WTC11 (cell line): ENCODE results near the gene NRXN3. TPM values are rescaled to one million over a fixed set of nuclear protein-coding genes. Genes with fewer than 3 reads are reported as not detected.
A peak's percentile ranks its signal among the peaks of the same experiment; 100 is the strongest.

Experiments
- ATAC-seq: fragments of 200-7000 bp; cut with Tn5 transposase; 2 replicates; pipeline ENCODE4 v1.10.0; 2021; ENCODE audit warnings: mild to moderate bottlenecking, moderate library complexity
- CTCF ChIA-PET: fragments of 300-600 bp; sonication (Branson Sonifier 250); formaldehyde crosslinking; loops from one replicate; lab custom pipeline; 2021; ENCODE audit warnings: antibody characterized with exemption; lab: Charles Lee
- POLR2A ChIA-PET: fragments of 350-600 bp; sonication (Branson Sonifier 250); formaldehyde crosslinking; loops from one replicate; lab custom pipeline; 2021; ENCODE audit warnings: antibody characterized with exemption; lab: Charles Lee
- DNase-seq: peaks from one replicate; pipeline ENCODE4 v3.0.0; 2021; ENCODE audit warnings: low spot score
- H3K27ac Mint-ChIP-seq: 2 replicates; pipeline ENCODE4 v1.8.0; 2021; ENCODE audit warnings: mixed read lengths
- H3K27me3 Mint-ChIP-seq: 2 replicates; pipeline ENCODE4 v1.8.0; 2021; ENCODE audit warnings: low read depth, mild to moderate bottlenecking, moderate library complexity, mixed read lengths
- H3K36me3 Mint-ChIP-seq: 2 replicates; pipeline ENCODE4 v1.8.0; 2021; ENCODE audit warnings: mixed read lengths
- H3K4me1 Mint-ChIP-seq: 2 replicates; pipeline ENCODE4 v1.8.0; 2022; ENCODE audit warnings: mixed read lengths
- H3K4me3 Mint-ChIP-seq: 2 replicates; pipeline ENCODE4 v1.8.0; 2021; ENCODE audit warnings: mild to moderate bottlenecking, moderate library complexity, mixed read lengths
- H3K9me3 Mint-ChIP-seq: 2 replicates; pipeline ENCODE4 v1.8.0; 2021; ENCODE audit warnings: mixed read lengths
- AR ChIP-seq: fragments of 250-450 bp; sonication (Bioruptor Pico); IDR thresholded peaks from 2 replicates; pipeline ENCODE4 v1.9.0; 2021; ENCODE audit warnings: mild to moderate bottlenecking
- ARID4B ChIP-seq: sonication (generic); formaldehyde crosslinking; IDR thresholded peaks from 2 replicates; pipeline ENCODE4 v1.8.0; 2023; ENCODE audit warnings: missing genetic modification reagents, mild to moderate bottlenecking, borderline replicate concordance
- ATF6 ChIP-seq: sonication (generic); formaldehyde crosslinking; IDR thresholded peaks from 2 replicates; pipeline ENCODE4 v1.8.1; 2023; ENCODE audit warnings: mild to moderate bottlenecking, missing genetic modification reagents
- CTCF ChIP-seq: fragments of 200-600 bp; IDR thresholded peaks from 2 replicates; pipeline ENCODE4 v1.8.0; 2022; ENCODE audit warnings: antibody characterized with exemption
- EMX1 ChIP-seq: fragments of 250-450 bp; sonication (Bioruptor Pico); IDR thresholded peaks from 2 replicates; pipeline ENCODE4 v1.8.0; 2021; ENCODE audit warnings: mild to moderate bottlenecking
- GABPB1 ChIP-seq: sonication (generic); formaldehyde crosslinking; IDR thresholded peaks from 2 replicates; pipeline ENCODE4 v1.8.1; 2023; ENCODE audit warnings: mild to moderate bottlenecking, missing genetic modification reagents
- GRHL2 ChIP-seq: fragments of 250-450 bp; sonication (Bioruptor Pico); IDR thresholded peaks from 2 replicates; pipeline ENCODE4 v1.8.0; 2022; ENCODE audit warnings: mild to moderate bottlenecking, moderate library complexity; ENCODE audit not compliant: insufficient replicate concordance, severe bottlenecking
- MLX ChIP-seq: sonication (generic); formaldehyde crosslinking; IDR thresholded peaks from 2 replicates; pipeline ENCODE4 v1.8.1; 2023; ENCODE audit warnings: mild to moderate bottlenecking, missing genetic modification reagents, moderate library complexity
- NFATC4 ChIP-seq: fragments of 250-450 bp; sonication (Bioruptor Pico); IDR thresholded peaks from 2 replicates; pipeline ENCODE4 v1.9.0; 2021; ENCODE audit warnings: mild to moderate bottlenecking
- RORB ChIP-seq: fragments of 250-450 bp; sonication (Bioruptor Pico); IDR thresholded peaks from 2 replicates; pipeline ENCODE4 v1.9.0; 2021; ENCODE audit warnings: mild to moderate bottlenecking
- SOX15 ChIP-seq: fragments of 250-450 bp; sonication (Bioruptor Pico); IDR thresholded peaks from 2 replicates; pipeline ENCODE4 v1.9.0; 2021; ENCODE audit warnings: mild to moderate bottlenecking
- STAT6 ChIP-seq: sonication (generic); formaldehyde crosslinking; conservative IDR thresholded peaks from 2 replicates; pipeline ENCODE4 v1.8.1; 2023; ENCODE audit warnings: mild to moderate bottlenecking, low read depth, missing genetic modification reagents, moderate library complexity
- ZNF232 ChIP-seq: sonication (generic); formaldehyde crosslinking; IDR thresholded peaks from 2 replicates; pipeline ENCODE4 v1.8.0; 2022; ENCODE audit warnings: mild to moderate bottlenecking, missing genetic modification reagents
- ZNF317 ChIP-seq: sonication (generic); formaldehyde crosslinking; IDR thresholded peaks from 2 replicates; pipeline ENCODE4 v1.8.1; 2023; ENCODE audit warnings: low read depth, mild to moderate bottlenecking, moderate library complexity, missing genetic modification reagents, borderline replicate concordance
- ZNF425 ChIP-seq: fragments of 250-450 bp; sonication (Bioruptor Pico); conservative IDR thresholded peaks from 2 replicates; pipeline ENCODE4 v1.9.0; 2021; ENCODE audit warnings: mild to moderate bottlenecking
- ZNF671 ChIP-seq: fragments of 250-450 bp; sonication (Bioruptor Pico); IDR thresholded peaks from 2 replicates; pipeline ENCODE4 v1.8.0; 2021; ENCODE audit warnings: mild to moderate bottlenecking
- total RNA-seq: library from RNA; stranded (reverse); gene quantifications from 3 replicates; pipeline ENCODE4 v1.2.3, GENCODE V29; 2021

Gene NRXN3
- total RNA-seq, 1 experiment from 2014 or later: 3.0 TPM

GRCh38 chr14:78697341-78697740 is 527.2 kb downstream of the NRXN3 start:
- ChIA-PET POLR2A (no interaction called here), CTCF (interaction anchor here (1.3 to 2.4 kb wide), 3 partner anchors 61 to 131 kb away, joined by 3 to 7 read pairs (median 6); no protein-coding TSS in a partner anchor)
- H3K36me3 Mint-ChIP-seq: no peaks in the 10 kb centered on the region
- ATAC-seq (peak; percentile 65), DNase-seq (no peak)
- no peaks in the 10 kb centered on the region for H3K4me1 Mint-ChIP-seq
- no peak overlapping the region for H3K4me3 Mint-ChIP-seq
- no peak overlapping the region for H3K27ac Mint-ChIP-seq
- TF ChIP-seq ZNF317 (CRISPR knock-in tag): no peak
- TF ChIP-seq CTCF: 0 out of 2 replicates have a peak, but pooled peaks have one; percentile 26
- no peak for TF ChIP-seq EMX1 (CRISPR knock-in tag)
- no peaks in the 10 kb centered on the region for H3K27me3 Mint-ChIP-seq
- H3K9me3 Mint-ChIP-seq: no peaks in the 10 kb centered on the region

- no peak for DNase-seq
- no peaks in the 10 kb centered on the region for H3K9me3 Mint-ChIP-seq
- ChIA-PET POLR2A (no interaction called here), CTCF (interaction anchor here (2.4 kb wide), 1 partner anchor 59 kb away, joined by 7 read pairs; no protein-coding TSS in a partner anchor)
- H3K4me3 Mint-ChIP-seq: no peak overlapping the region
- H3K27ac Mint-ChIP-seq: no peak overlapping the region
- no peaks in the 10 kb centered on the region for H3K4me1 Mint-ChIP-seq
- H3K36me3 Mint-ChIP-seq: no peaks in the 10 kb centered on the region
- no peaks in the 10 kb centered on the region for H3K27me3 Mint-ChIP-seq
- no peak for ATAC-seq
- TF ChIP-seq AR (CRISPR knock-in tag): no peak
- no peak for TF ChIP-seq GABPB1 (CRISPR knock-in tag)
- no peak for TF ChIP-seq STAT6
- no peak for TF ChIP-seq RORB
- no peak for TF ChIP-seq ZNF425 (CRISPR knock-in tag)
- no peak for TF ChIP-seq GRHL2 (CRISPR knock-in tag)
- no peak for TF ChIP-seq ZNF671 (CRISPR knock-in tag)
- TF ChIP-seq MLX: no peak
- no peak for TF ChIP-seq ATF6 (CRISPR knock-in tag)
- no peak for TF ChIP-seq SOX15 (CRISPR knock-in tag)
- TF ChIP-seq ZNF232: no peak
- TF ChIP-seq ARID4B (CRISPR knock-in tag): no peak
- TF ChIP-seq NFATC4 (CRISPR knock-in tag): no peak
Measured at GRCh38 chr14:78698991-78699390, 528.8 kb downstream of the NRXN3 start.
